Myocyte (in vitro differentiated cells): ENCODE data around the gene PRKN. TPM values are rescaled to one million over a fixed set of nuclear protein-coding genes. Genes with fewer than 3 reads are reported as not detected.
"Not testable (repeated sequence)": the region's sequence is repeated elsewhere in the genome, so short reads cannot be mapped to it uniquely, and the experiment has no call there.

Experiments used
- DNase-seq: peaks from one replicate; pipeline ENCODE4 v3.0.0-alpha.2; 2012; ENCODE audit warnings: low read depth
- total RNA-seq: library from RNA; depleted of rRNA; stranded (reverse); fragments of >200 nt; gene quantifications from 2 replicates; pipeline ENCODE4 v1.2.3, GENCODE V29; 2014

PRKN gene
- total RNA-seq, 1 donor from 2014 or later = 8.9 TPM

DNA sequence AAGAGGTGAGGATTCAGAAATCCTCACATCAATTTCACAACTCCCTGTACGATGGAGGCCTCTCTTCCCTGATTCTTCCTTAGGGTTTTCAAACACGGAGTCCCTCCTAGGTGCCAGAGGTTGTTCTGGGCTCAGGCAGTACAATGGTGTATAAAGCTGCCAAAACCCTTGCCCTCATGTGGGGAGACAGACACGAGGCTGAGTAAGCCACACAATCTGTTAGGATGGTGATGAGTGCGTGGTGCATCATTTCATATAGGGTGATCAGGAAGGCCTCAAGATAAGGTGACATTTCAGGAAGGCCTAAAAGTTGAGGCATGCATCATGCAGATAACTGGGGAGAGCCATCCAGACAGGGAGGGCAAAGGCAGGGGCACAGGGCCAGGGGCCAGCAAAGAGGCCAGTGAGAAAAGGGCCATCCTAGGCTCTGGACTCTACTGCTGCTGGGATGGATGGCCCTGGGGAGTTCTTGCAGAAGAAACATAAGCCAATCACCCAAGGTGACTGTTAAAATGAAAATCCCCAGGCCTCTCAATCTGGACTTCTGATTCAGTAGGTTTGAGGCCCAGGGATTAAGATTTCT lies 186.5 kb downstream of the PRKN start:
- no peak for DNase-seq

DNA sequence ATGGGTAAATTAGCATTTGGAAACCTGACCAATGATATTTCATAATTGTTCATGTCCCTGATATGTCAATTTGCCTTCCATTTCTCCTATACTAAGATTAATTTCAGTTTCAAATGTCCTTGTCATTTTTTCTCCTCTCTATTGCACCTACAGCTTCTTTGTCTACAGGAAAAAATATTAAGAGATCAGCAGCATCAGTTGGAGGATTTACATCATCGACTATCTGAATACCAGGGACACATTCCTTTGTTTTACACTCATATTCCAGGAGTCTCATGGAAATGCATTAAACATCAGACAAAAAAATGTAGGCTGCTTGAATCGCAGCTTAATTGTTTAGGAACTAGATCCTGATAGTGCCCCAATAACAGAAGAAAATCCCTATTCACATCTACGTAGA lies 188.2 kb downstream of the PRKN start:
- no peak for DNase-seq

DNA sequence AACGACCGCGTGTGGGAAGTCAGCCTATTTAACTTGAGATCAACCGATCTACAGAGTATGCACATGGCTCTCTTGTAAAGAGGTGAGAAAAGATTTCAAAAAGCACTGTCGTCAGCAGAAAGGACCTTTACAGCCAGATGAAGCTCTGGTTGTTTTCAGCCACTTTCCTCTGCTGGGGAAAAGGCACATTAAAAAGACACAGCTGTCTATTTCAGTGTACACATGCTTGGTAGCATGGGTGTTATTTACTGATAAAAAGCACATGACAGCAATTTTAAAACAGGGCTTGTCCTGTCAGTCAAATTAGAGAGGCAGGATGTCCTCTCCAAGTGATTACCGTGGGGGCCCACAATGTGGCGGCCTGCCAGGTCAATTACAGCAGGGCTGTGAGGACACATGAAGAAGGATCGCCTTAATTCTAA lies 188.9 kb downstream of the PRKN start:
- DNase-seq = peak; percentile 70

DNA sequence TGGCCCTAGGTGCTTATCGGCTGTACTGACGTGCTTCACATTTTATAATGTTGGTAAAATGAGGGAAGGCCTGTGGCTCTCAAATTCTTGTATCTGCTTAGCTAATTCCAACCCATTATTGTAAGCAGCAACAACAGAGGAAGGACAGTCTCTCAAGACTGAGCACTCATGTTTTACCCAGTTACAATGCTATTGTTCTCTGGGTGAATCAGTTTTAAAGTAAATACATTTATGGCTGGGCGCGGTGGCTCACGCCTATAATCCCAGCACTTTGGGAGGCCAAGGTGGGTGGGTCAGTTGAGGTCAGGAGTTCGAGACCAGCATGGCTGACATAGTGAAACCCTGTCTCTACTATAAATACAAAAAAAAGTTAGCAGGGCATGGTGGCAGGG lies 194.6 kb downstream of the PRKN start:
- no peak for DNase-seq

DNA sequence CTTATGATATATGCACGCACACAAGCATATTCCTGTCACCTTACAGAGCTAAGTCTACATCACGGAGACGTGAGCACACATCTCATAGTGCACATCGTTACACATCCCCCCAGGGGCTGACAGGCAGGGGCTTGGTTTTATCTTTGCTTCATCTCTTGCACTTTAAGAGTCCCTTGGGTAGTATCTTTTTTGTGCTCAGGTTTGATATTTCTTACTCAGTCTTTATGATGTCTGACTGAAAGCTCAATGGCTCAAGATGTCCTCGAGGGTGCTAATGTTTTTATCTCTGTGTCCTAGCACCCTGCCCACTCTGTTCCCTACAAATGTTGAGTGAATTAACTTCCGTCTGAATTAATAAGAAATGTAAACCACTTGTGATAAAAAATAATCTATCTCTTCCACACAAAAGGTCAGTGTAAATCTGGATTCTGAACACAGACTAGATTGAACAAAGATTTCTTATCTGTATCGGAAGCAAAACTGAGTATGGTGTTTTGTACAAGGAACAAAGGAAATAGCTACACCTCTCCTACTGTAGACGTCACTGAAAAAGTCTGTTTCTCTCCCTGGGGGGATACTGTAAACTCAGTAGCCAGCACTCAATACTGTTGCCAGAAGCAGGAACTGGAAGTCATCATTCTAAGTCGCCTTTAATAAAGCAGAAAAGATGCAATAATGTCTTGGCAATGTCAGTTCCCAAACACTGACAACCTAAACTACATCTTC lies 195.1 kb downstream of the PRKN start:
- no peak for DNase-seq

DNA sequence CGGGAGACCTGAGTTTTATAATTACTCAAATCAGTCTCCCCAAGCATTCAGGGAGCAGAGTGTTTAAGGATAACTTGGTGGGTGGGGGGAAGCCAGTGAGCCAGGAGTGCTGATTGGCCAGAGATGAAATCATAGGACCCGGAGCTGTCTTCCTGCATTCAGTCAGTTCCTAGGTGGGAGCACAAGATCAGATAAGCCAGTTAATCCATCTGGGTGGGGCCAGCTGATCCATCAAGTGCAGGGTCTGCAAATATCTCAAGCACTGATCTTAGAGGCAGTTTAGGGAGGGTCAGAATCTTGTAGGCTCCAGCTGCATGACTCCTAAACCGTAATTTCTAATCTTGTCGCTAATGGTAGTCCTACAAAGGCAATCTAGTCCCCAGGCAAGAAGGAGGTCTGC lies 196.2 kb downstream of the PRKN start:
- not testable (repeated sequence) for DNase-seq

DNA sequence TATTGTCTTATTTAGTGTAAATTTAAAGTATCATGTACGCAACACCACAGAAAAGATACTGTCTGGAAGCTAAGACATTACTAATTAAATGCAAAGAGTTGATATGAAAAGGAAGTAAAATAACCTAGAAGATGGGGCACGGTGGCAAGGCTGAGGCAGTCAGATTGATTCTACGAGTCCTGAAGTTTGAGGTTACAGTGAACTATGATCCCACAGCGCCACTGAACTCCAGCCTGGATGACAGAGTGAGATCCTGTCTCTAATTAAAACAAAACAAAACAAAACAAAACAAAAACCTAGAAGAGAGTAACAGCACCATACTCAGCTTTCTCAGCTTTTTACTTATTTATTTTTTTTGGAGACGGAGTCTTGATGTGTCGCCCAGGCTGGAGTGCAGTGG lies 199.0 kb downstream of the PRKN start:
- no peak for DNase-seq

DNA sequence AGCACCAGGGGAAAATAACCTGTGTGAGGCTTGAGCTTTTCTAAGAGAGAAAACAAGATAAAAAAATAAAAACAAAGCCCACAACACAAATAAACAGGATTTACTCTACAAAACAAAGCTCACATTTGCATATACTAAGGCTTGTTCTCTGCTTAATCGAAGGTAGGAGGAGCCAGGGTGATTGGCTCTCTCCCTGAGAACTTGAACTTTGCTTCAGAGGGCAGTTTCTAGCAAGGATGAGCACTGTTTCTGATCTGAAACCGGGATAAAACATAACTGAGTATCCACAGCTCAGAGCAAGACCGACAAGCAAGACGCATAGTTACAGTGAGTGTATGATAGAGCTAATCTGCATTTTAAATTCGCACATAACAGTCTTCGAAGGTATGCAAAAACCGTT lies 200.6 kb downstream of the PRKN start:
- no peak for DNase-seq

DNA sequence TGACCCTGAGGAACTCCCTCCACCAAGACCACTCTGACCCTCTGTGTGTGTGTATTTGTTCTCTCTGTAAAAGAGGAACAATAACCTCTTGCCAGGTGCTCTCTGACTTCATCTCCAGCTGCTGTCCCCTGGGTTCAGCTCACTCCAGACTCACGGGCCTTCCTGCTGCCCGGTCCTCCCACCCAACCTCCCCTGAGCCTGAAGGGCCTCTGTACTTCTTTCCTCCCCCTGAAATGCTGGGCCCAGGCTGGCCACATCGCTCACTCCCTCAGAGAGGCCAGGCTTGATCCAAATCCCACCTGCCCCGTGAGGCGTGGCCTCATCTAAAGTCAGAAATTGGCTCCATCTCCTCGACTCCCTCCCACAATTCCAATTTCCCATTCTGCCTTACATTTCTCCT lies 202.4 kb downstream of the PRKN start:
- DNase-seq = no peak

DNA sequence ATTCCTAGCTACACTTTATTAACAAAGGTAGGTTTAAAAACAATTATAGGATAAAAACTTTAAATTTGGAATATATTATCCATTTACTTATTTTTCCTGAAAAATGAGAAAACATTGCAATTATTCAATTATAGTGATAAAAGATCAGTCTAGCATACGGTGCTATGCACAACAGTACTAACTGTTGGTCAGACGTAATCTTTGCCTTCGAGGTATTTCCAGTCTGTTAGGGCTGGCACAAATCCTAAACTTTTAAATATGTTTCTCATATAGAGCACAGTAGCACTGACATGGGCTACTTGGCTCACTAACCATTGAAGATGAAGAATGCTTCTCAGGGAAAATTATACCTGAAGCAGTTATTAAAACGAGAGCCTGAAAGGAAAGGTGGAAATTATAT lies 214.8 kb downstream of the PRKN start:
- DNase-seq = no peak

DNA sequence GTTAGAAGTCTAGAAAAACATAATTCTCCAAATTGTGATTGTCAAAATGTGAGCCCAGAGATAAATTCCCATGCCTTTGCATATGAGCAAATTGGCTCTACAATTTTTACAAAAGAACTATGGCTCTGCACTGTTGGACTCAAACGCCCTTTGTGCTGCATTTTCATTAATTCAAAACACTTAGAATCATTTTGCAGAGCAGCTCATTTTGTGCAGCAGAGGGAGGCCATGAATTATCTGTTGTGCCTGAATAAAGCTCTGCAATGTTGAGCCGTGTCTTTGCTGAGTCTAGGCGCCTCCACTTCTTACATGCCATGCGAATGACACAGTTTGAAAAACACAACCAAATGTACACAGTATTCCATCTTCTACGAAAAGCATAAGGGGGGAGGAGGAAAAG lies 230.2 kb downstream of the PRKN start:
- no peak for DNase-seq

DNA sequence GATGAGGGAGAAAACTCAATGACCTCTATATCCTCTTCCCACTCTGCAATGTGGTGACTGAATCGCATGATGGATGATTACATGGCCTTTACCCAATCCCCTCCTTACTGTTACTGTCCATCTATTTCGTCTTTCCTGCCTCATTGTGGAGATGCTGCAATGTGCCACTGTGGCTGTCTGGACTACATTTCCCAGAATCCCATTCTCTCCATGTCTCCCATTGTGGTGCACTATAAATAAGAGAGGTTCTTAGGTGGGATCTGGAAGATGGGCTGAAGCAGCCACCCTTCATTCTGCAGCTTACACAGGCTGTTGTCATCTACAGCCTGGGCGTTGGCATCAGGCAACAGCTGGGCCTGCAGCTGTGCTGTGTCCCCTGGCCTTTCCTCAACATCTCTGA lies 233.6 kb downstream of the PRKN start:
- no peak for DNase-seq

DNA sequence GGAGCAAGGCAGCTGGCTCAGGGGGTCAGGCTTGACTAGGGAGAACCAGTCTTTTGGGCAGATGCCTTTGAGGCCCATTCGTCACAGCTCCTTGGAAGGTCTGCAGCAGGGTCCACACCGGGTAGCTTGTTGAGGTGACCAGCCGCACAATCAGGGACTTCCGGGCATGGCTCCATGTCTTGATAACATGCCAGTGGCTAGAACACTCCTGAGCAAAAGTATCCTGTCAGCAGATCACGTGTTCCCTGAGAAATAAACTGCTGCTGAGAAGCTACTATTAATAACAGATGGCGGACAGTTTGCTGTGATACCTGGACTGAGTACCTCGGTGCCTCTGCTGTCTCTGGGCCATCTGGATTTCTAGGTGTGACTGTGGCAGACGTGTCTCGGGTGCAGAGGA lies 235.9 kb downstream of the PRKN start:
- no peak for DNase-seq

DNA sequence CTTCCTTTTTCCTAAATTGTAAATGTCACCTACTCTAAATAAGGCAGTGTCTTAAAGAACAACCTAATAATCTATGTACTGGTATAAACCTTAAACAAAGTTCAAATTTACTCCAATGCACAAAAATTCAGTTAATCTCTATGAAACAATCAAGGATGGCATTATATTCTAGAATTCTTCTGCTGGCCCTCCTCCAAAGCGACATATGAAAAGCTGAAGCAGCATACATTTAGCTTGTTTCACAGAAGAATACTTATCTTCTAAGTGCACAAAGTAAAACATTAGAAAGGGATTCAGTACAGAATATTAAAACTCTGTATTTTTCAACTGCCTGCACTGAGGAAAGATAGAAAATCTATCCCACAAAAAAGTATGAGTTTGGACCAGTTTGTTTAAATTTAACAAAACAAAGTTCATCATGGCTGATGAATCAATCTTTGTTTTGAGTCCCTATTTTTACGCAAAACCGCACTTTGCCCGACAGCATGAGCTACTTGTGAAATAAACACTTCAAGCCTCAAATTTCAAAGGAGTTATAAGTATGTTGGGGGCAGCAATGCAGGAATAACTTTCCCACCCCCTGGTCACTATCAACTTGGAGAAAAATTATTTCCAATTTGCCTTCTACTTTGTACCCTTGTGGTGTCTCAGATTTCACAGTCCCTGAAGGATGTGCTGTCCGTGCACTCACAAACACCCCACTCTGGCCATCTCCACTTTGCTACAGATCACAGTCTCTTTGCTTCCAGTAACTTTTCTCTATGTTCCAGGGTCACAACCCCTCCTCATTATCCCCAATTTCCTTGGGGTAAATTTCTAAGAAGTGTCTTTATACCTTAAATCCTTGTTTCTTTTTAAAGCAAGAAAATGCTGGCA lies 238.2 kb downstream of the PRKN start:
- no peak for DNase-seq

DNA sequence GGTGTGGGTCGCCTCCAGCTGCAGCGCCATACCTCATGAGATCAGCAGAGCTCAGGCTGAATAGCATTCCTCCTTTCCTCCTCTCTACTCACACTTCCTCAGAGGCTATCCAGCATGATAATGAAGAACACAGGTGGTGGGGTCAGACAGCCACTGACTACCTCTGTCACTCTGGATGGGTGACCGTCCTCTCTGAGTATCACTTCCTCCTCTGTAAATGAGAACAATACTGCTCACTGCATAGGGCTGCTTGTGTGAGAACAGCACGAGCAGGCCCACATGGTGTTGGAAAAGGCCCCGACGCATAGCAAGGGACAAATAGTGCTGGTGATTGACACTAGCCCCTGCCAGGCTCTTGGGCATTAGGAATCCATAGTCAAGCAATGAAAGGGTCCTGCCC lies 239.1 kb downstream of the PRKN start:
- no peak for DNase-seq

DNA sequence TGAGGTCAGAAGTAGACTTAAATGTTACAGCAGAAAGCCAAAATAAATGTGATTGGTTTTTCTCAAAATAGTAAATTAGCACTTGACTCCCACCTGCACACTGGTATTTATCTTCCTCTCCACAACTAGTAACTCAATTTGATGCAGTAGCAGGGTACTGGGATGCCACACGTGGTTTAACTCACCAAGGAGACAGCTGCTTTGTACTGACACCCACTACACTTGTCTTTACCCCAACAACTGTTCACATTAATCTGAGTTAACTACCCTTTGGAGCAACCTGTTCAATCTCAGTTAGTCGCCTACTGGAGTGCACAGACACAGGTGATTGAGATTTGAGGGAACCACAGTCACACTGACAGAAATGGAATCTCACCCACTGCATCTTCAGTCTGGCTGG lies 242.1 kb downstream of the PRKN start:
- DNase-seq = peak; percentile 85

DNA sequence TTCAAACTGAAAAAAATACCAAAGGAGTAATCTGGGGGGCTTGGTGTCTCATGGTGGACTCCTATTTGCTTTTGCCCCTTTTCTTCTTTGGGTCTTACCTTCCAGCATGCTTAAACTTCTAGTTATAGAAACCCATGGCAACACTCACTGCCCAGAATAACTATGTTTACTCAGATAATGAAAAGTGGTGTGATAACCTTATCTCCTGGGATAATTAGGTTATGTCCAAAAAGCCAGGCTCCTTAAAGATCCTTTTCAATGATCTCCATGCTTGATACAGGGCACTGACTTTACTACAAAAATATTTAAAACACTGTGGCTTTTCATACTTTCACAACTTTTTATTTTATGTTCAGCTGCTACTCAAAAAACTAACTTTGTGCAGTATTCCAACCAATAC lies 245.6 kb downstream of the PRKN start:
- DNase-seq = no peak

DNA sequence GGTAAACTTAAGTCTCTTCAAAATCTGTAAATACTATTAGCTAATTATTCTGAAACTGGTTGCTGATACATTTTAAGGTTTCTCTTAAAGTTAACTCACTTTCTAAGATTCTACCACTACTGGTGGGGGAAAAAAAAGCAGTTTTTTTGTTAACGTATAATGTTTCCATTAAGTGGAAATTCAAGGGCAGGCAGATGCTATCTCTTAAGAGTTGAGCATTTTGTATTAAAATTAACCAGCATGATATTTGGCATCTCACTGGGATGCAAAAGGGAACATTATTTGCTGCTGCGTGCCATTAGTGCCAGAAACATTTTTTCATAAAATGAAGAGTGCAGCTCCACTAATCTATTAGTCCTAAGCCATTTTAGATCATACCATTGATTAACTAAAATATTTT lies 246.2 kb downstream of the PRKN start:
- no peak for DNase-seq

DNA sequence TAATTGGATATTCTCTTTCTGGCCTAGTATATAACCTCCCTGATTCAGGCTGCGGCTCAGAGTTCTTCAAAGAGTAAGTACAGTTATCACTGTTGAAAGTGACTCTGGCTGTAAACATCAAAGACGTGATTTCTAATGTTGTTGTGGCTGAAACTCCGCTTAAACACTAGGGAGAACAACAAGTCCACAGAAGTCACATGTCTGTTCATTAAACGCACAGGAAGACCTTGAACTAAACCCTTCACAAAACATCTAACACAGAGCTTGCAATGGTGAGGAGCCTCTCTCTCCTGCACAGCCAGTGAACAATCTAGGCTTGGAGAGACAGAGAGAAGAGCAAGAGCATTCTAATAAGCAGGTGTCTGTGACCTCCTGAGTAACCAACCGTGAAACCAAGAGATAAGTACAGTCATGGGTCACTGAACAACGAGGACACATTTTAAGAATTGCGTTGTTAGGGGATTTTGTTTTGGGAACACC lies 249.3 kb downstream of the PRKN start:
- DNase-seq = no peak

DNA sequence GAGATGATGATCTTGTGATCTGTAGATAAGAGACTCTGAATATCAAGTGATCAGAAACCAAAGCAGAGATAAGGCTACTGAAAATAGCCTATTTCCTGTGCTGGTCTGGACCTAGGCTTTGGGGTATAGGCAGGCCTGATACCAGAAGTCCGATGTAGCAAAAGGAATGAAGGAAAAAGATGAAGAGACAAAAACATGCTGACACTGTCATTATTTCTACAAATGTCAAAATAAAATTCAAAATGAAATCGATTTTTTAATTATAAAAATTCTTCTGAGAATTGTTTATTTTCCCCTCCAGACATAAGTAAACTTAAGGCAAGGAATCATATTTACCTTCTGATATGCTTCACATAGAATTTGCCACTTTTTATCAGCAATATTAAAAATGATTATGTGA lies 252.8 kb downstream of the PRKN start:
- no peak for DNase-seq

DNA sequence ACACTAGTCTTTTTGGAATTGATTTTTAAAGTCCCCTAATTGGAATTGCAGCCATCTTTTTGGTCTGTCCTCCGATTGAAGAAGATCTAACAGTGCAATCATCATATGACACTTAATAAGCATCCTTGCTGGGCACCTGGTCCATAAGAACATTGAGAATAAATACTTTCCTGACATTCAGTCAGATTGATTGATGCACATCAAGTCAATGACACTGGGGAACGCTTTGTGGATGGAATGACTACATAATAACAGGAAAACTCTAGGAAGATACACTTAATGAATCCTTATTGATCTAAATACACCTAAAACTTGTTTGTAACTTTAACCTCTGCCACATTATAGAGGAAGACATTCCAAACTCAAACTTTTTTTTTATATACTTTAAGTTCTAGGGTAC lies 255.7 kb downstream of the PRKN start:
- no peak for DNase-seq

DNA sequence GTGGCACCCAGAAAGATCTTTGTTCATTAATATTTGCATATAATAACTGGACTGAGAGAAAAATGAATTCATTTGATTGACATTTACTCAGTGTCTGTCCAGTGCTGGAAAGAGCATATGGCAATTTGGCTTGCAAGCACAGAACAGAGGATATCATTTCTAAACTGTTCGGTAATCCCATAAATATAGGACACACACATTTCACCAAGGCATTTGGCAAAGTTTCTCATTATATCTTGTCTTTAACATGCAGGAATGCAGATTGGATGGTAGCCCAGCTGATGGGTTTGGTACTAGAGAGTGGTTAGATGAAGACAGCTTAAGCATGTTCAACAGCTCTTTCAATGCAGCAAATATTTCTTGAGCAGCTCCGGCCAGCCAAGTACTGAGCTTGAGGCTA lies 259.2 kb downstream of the PRKN start:
- peak; percentile 81 for DNase-seq
